NCI-H2107 (cell line): Measurements from ENCODE around the gene RNF213.

Source experiments
- DNase-seq: peaks from one replicate; lab custom pipeline; 2025; lab: John Stamatoyannopoulos, UW

The RNF213 gene

DNA sequence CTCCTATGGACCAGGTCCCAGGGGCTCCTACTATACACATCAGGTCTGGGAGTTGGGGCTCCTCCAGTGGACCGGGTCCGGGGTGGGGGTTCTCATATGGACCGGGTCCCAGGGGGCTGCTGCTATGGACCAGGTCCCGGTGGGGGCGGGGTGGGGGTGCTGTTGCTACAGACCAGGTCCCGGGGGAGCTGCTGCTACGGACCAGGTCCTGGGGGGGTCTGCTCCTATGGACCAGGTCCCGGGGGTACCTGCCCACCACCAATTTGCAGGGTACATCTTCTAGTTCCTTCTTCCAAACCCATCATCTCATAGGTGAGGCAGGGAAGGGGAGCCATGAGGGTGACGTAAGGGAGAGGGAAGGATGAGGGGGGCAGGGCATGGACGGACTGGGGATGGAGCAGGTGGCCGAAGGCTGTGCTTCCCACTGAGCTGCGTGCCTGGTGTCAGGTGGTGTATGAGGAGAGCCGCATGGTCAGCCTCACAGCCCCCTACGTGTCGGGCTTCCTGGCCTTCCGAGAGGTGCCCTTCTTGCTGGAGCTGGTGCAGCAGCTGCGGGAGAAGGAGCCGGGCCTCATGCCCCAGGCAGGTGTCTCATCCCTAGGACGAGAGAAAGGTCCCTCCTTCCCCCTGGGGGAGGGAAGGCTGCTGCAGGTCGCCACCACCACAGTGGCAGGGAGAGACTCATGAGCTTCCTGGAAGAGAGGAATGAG is 160.9 kb downstream of the RNF213 start:
- no peak for DNase-seq

GRCh38 chr17:80422276-80422675 is 161.6 kb downstream of the RNF213 start:
- DNase-seq: no peak

- no peak for DNase-seq
These were observed 162.3 kb downstream of the RNF213 start for GRCh38 chr17:80422981-80423380.

GRCh38 chr17:80423536-80424225 is 163.0 kb downstream of the RNF213 start:
- DNase-seq: no peak

GRCh38 chr17:80424261-80424660 is 163.6 kb downstream of the RNF213 start:
- DNase-seq: no peak

DNA sequence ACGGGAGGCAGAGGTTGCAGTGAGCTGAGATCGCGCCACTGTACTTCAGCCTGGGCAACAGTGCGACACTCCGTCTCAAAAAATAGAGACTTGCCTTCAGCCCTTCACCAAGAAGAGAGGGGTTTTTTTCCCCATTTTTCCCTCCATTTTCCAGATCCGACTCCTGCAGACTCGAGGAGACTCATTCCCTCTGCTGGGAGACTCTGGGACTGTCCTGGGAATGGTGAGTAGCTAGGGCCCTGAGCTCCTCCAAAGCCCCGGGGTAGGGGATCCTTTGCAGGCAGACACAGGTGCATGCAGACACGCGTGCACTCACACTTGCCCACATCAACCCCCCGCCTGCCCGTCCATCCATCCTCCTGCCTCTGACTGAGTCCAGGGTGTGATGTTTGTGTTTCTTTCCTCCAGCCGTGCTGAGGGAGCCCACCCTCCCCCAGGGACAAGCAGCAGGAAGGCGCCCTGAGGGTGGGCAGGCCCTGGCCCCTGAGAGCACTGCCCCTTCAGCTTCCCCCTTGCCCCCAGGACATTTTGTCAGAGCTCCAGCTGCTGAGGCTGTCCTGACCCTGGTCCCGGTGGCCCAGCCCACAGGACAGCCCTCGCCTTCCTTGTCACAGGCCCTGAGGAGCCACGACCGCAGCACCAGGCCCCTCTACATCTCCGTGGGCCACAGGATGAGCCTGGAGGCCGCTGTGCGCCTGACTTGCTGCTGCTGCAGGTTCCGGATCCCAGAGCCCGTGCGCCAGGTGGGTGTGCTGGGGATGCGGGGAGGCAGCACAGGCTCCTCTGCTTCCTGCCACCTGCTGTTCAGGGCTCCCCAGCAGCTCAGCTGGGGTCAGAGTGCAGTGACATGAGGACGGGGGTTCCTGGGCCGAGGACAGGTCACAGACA is 164.5 kb downstream of the RNF213 start:
- no peak for DNase-seq

DNA sequence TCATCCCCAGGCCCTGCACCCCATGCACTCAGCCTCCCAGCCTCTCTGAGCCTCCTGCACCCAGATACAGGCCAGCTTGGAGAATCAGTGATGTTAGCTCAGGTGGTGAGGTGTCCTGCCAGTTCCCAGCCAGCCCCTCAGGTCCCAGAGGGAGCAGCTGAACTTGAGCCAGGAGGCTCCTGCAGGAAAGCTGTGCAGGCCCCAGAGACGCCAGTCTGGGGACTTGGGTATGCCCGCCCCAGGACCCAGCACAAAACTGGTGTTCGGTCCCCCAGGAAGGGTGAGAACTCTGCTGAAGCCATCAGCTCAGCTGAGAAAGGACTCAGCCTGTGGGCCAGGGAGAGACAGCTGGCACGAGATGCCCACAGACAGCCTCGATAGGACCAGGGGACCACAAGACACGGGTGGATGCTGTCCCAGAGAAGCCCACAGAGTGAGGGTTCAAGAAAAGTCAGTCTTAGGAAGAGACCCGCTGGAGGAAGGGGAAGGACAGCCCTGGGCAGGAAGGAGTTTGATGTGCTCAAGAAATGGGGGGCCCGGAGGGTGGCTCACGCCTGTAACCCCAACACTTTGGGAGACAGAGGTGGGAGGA is 165.3 kb downstream of the RNF213 start:
- no peak for DNase-seq

DNA sequence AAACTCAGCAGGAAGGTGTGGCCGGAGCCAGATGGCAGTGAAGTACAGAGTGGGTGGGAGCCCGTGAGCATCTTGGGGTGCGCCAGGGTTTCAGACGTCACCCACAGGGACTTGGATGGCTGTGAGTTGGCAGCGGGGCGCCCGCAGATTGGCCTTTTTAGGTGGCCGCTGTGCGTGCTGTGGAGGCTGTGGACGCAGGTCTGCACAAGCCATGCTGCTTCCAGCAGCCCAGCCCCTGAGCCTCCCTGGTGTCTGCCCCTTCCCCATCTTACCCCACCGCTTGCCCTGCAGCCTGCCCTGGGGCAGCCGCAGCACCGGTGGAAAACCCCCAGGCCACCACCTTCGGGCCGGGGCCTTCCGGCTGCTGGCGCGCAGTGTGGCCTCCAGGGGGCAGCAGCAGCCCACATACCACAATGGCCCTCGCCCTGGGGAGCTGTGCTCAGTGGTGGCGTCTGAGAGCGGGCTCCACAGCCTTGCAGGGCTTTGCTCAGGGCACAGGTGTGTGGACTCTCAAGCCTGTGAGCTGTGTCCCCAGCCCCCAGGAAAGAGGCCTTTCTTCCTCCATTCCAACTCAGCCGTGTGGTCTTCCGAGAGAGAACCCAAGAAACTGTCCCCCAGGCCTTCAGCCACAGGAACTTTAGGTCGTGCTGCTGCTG is 166.1 kb downstream of the RNF213 start:
- DNase-seq: peak; percentile 56

GRCh38 chr17:80427366-80428282 is 167.0 kb downstream of the RNF213 start:
- no peak for DNase-seq

- no peak for DNase-seq
These were observed 167.7 kb downstream of the RNF213 start for GRCh38 chr17:80428363-80428762.

DNA sequence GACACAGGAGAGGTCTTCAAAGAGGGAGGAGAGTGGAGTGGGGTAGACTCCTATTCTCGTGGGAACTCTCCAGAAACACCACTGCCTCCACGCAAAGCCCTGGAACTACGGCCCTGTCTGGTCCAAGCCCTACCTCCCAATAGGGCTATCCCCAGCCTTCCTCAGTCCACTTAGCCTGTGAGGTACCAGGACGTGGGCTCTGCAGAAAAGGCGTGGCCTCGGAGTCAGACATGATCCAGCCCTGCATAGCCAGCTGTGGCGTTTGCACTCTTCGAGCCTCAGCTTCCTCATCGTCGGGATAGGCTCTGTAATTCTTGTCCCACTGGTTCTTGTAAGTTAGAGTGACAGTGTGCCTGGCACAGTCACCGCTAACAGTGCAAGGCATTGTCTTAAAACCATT is 168.1 kb downstream of the RNF213 start:
- DNase-seq: no peak

DNA sequence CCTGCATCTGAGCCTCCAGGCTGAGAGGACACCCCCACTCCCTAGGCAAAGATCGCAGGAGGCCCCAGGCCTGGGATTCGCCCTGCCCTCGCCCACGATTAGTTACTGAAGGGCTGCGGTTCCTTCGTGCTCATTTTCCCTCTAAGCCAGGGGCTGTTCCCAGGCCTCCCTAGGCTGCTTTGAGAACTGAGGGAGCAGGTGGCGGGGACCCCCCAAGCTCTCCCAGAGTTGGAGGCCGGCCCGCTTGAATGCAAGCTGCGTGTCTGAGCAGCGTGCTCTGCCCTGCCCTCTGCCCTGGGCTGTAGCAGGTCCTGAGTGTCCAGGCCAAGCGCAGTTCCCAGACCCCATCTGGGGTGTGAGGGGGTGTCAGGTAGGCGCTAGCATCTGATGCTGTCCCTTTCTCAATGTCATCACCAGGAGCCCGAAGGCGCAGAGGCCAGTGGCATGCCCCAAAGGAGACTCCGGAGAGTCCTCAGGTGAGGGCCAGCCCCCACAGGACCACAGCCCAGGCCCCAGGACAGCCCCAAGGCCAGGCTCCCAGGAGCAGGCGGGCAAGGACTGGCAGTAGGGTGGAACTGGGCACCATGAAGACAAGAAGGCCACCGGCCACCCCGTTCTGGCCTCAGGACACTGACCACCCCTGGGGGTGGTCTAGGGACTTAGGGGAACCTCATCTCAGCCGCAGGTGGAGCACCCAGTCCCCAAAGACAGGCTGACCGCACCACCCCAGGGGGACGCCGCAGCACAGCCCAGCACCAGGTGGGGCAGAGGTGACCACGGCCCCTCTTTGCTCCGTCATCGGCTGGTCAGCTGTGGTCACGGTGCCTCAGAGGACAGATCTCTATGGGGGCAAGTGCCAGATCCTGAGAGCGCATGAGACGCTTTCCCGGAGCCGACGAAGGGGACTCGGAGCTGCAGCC is 169.0 kb downstream of the RNF213 start:
- DNase-seq: no peak

DNA sequence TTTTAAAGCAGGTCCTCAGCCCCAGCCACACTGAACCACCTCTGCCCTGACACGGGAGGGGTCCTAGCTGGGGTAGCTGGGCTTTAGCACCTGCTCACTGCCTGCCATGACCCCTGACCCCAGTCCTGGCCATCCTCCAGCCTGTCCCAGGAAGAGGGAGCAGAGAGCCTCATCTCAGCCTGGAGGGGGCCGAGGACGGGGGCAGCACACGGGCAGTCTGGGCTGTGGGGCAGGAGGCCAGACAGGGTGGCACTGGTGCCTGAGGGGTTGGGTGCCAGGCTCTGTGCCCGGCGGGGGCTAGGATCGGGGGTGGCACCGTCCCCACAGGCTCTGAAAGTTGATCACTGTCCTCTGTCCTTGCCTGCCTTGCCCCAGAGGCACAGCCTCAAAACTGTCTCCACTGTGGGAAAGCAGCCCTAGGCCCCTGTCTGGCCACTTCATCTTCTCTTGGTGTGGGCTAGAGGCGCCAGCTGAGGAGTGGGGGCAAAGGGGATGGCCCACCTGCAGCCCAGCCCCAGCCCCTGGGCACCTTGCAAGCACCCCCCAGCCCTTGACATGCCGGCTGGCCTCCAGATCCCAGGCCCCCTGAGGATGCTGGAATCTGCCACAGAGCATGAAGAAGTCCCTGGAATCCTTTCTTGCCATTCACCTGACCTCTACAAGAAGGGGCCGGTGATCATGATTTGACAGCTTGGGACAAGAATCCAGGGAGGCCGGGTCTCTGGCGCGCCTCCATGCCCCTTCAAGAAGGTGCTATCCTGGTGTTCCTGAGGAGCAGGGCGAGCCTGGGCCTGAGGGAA is 170.0 kb downstream of the RNF213 start:
- no peak for DNase-seq

DNA sequence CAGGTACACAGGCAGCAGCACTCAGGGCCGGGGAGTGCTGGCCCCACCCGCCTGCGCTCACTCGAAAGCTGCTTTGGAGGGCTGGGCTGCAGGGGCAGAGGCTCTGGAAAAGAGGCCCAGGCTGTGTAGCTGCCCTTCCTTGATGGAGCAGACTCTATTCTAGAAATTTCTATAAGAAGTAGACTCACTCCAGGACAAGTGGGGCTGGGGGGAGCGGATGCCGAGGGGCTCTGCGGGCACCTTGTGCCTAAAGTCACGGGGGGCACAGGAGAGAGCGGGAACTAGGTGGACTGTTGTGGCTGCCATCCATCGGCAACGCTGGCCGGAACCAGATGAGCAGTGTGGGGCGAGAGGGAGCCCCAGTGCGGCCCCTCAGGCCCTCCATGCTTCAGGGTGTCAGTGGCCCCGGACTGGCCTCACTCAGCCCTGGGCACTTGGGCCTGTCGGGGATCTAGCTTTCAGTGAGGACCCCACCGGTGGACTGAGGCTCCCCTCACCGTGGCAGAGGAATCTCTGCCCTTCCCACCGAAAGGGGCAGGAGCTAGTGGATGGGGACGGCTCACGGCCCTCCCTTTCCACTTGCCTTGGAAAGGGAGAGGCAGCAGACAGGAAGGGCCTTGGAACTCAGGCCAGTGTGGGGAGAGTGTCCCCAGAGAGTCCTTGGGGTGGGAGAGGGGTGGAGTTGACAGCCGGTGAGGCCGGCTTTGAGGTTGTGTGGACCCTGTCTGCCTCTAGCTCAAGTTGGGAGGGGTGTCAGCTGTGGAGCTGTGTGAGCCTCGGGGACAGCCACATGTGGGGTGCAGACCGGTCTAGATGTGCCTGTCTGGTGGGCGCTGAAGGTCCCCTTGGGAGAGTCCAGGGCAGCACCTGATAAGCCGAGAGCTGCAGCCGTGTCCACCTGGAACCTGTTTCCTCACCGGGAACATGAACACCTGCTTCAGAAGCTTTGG is 170.9 kb downstream of the RNF213 start:
- DNase-seq: no peak

GRCh38 chr17:80432350-80432955 is 171.8 kb downstream of the RNF213 start:
- no peak for DNase-seq

- DNase-seq: no peak
These were observed 172.4 kb downstream of the RNF213 start for GRCh38 chr17:80432961-80433550.
